Measurements from ENCODE around the gene IL37.

- TF ChIP-seq CTCF (IDR thresholded peaks at IDR 0.05; ENCODE audit: low read length) (no peak), EZH2 (IDR thresholded peaks at IDR 0.05; ENCODE audit: borderline replicate concordance, low read length) (no peak)
Measured at GRCh38 chr2:112926707-112927106, 15.7 kb downstream of the IL37 start.

Data from OCI-LY1 (cell line).